ENCODE results near the gene TMEM273. TPM values are rescaled to one million over a fixed set of nuclear protein-coding genes. Genes with fewer than 3 reads are reported as not detected.
A peak's percentile ranks its signal among the peaks of the same experiment; 100 is the strongest.

The TMEM273 gene
- total RNA-seq, 1 donor from 2014 or later, result 82.3 TPM

- no peaks in the 10 kb centered on the region for H3K36me3 ChIP-seq
- H3K27ac ChIP-seq, result peak overlapping the region; percentile 54 to 69
- H3K27me3 ChIP-seq, result no peaks in the 10 kb centered on the region
- H3K4me1 ChIP-seq, result peaks cover 0 to 26% of the 10 kb centered on the region in 2 donors
- H3K9me3 ChIP-seq, result no peaks in the 10 kb centered on the region
- TF ChIP-seq, protein P1, sequence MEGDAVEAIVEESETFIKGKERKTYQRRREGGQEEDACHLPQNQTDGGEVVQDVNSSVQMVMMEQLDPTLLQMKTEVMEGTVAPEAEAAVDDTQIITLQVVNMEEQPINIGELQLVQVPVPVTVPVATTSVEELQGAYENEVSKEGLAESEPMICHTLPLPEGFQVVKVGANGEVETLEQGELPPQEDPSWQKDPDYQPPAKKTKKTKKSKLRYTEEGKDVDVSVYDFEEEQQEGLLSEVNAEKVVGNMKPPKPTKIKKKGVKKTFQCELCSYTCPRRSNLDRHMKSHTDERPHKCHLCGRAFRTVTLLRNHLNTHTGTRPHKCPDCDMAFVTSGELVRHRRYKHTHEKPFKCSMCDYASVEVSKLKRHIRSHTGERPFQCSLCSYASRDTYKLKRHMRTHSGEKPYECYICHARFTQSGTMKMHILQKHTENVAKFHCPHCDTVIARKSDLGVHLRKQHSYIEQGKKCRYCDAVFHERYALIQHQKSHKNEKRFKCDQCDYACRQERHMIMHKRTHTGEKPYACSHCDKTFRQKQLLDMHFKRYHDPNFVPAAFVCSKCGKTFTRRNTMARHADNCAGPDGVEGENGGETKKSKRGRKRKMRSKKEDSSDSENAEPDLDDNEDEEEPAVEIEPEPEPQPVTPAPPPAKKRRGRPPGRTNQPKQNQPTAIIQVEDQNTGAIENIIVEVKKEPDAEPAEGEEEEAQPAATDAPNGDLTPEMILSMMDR (IDR thresholded peaks at IDR 0.05), result no peak
- DNase-seq (ENCODE audit: low spot score in 2 of 2), result no peak
- intact Hi-C loops (cut with DNase I), result no loop called here
- no peak overlapping the region for H3K4me3 ChIP-seq
These were observed 47.6 kb downstream of the TMEM273 start for GRCh38 chr10:49140304-49141177.

DNA sequence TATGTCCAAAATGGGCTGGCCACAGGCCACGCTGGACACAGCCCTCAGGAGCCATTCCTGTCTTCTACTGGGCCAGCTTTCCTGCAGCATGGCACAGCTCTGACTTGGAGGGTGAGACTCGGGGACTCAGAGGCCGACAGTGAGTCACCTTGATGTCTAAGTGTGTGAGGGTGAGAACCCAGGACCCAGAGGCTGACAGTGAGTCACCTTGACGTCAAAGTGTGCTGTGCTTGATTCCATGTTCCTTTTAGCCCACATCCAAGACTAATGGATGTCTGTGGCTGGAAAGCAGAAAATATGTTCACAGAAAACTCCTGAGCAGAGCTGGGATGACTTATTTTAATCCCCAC, 48.4 kb downstream of the TMEM273 start:
- intact Hi-C loops (cut with DNase I), result loop anchor here (2.0 kb wide), 1 partner anchor 23 kb away; no protein-coding TSS in a partner anchor
- H3K9me3 ChIP-seq, result no peaks in the 10 kb centered on the region
- no peak overlapping the region for H3K4me3 ChIP-seq
- H3K36me3 ChIP-seq, result no peaks in the 10 kb centered on the region
- no peaks in the 10 kb centered on the region for H3K27me3 ChIP-seq
- peaks cover 0 to 27% of the 10 kb centered on the region in 2 donors for H3K4me1 ChIP-seq
- H3K27ac ChIP-seq, result peak overlapping the region; percentile 69 to 77
- TF ChIP-seq, protein P1 (IDR thresholded peaks at IDR 0.05), result no peak
- DNase-seq (ENCODE audit: low spot score in 2 of 2), result peak in 1 of 2 donors; percentile 81

DNA sequence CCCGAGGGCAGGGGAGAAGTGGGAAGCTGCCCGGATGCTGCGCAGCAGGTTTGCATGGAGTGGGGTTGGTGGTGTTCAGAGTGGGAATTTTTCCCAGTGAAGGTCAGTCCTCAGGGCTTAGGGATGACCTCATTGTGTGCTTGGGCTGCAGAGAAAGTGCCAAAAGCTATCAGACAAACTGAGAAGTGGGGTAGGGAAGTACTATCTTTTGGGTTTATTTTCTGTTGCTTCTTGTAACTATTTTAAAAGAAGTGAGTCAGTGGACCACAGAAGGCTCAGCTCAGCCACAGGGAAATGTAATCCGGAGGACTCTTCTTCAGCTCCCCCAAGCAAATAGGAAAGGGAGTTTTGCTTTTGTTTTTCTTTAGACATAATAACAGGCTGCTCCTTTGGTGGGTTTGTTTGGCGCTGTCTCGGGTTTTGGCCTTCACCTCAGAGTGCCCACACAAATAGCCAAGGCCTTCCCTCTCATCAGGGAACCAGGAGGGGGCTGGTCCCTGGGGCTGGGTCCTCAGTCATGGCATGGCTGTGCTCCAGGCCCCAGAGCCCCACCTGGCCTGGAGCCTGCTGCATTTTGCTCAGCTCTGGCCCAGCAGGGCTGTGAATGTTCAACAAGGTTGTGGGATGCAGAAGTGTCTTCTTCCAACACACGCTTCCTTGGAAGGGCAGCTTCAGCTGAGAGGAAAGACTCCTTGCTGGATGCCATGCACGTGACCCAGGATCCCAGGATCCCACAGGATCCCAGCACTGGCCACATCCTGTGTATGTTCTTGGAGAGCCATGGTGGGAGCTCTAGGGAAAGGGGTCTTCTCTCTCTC, 49.0 kb downstream of the TMEM273 start:
- Histone ChIP-seq H3K36me3 (no peaks in the 10 kb centered on the region), H3K27ac (peak overlapping the region; percentile 69 to 77), H3K9me3 (no peaks in the 10 kb centered on the region), H3K4me3 (no peak overlapping the region), H3K27me3 (no peaks in the 10 kb centered on the region), H3K4me1 (peaks cover 0 to 27% of the 10 kb centered on the region in 2 donors)
- no peak for DNase-seq (ENCODE audit: low spot score in 2 of 2)
- intact Hi-C loops (cut with DNase I), result loop anchor here (2.0 kb wide), 1 partner anchor 22 kb away; no protein-coding TSS in a partner anchor
- TF ChIP-seq, protein P1 (IDR thresholded peaks at IDR 0.05), result no peak

DNA sequence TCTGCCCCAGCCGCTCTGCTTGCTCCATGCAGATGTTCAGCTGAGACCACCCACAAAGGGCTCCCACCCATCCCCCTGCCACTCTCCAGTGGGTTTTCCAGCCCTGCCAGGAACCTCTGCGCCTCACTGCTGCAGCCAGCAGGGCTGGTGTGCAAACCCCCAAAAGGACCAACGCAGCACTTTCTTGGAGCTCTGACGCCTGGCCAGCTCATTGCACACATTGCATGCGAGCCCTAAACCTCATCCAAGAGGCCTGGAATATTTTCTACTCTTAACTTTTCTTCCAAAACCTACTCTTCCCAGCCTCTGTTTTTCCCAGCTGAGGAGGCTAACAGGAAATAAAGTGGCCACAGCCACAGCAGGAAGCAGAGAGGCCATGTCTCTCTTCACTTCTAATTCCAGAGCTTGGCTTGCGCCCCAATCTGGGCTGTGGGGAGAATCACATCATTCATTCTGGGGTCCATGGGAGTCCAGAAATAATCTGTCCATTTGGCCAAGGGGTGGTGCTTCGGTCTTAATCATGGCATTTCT, 49.8 kb downstream of the TMEM273 start:
- TF ChIP-seq, protein P1 (IDR thresholded peaks at IDR 0.05), result no peak
- Histone ChIP-seq H3K36me3 (no peaks in the 10 kb centered on the region), H3K9me3 (no peaks in the 10 kb centered on the region), H3K27ac (peak overlapping the region; percentile 69 to 77), H3K4me1 (peaks cover 0 to 27% of the 10 kb centered on the region in 2 donors), H3K27me3 (no peaks in the 10 kb centered on the region), H3K4me3 (no peak overlapping the region)
- DNase-seq (ENCODE audit: low spot score in 2 of 2), result no peak
- intact Hi-C loops (cut with DNase I), result loop anchor here (2.0 kb wide), 1 partner anchor 22 kb away; no protein-coding TSS in a partner anchor

DNA sequence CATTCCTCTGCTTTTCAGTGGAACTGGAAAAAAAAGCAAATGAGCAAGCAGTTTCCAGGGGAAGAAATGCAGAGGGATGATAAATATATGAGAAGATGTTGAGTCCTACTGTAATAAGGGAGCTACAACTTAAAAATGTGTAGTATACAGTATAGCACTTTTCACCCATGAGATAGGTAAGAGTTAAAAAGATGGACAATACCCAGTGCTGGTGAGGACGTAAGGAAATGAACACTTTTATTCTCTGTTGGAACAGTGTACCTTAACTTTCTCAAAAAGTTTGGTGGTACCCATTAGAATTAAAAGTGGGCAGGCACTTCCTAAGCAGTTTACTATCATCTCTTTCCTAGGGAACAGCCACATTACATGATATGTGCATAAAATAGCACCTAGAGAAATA, 51.7 kb downstream of the TMEM273 start:
- no peaks in the 10 kb centered on the region for H3K9me3 ChIP-seq
- TF ChIP-seq, protein P1 (IDR thresholded peaks at IDR 0.05), result no peak
- H3K36me3 ChIP-seq, result no peaks in the 10 kb centered on the region
- H3K27ac ChIP-seq, result peak overlapping the region; percentile 39 to 58
- DNase-seq (ENCODE audit: low spot score in 2 of 2), result no peak
- H3K4me3 ChIP-seq, result no peak overlapping the region
- intact Hi-C loops (cut with DNase I), result no loop called here
- H3K27me3 ChIP-seq, result no peaks in the 10 kb centered on the region
- peaks cover 0 to 27% of the 10 kb centered on the region in 2 donors for H3K4me1 ChIP-seq
